ENCODE data around the gene ARID1B. TPM values are rescaled to one million over a fixed set of nuclear protein-coding genes. Genes with fewer than 3 reads are reported as not detected.

The ARID1B gene
- total and polyA plus RNA-seq, 2 of the 13 experiments (the other 11 are each of a cell fraction or from before 2014, with no cell fraction given), result 20.1 to 32.6 TPM

DNA sequence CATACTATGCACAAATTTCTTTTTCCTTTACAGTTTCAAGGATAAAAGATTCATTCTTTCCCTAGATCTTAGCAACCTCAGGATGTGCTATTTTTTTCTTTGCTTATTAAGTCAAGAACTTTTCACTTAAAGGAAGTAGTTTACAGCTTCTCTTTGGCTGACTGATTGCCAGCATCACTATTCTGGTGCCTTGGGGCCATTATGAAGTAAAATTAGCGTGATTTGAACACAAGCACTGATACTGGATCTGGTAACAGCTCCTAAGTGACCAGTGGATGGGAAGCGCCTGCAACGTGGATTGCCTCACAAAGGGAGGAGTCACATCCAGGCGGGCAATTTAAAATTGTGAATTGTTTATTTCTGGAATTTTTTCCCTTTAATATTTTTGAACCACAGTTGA lies 147.1 kb downstream of the ARID1B start:
- no peak for TF ChIP-seq MYC (CRISPR knock-in tag; IDR thresholded peaks at IDR 0.05; ENCODE audit: borderline replicate concordance)
- TF ChIP-seq SMYD3 (CRISPR knock-in tag; IDR thresholded peaks at IDR 0.05), result no peak
- no peak for TF ChIP-seq FLYWCH1 (CRISPR knock-in tag; IDR thresholded peaks at IDR 0.05)
- TF ChIP-seq ZBED4 (CRISPR knock-in tag; IDR thresholded peaks at IDR 0.05; ENCODE audit: borderline replicate concordance), result no peak
- TF ChIP-seq, protein P1, sequence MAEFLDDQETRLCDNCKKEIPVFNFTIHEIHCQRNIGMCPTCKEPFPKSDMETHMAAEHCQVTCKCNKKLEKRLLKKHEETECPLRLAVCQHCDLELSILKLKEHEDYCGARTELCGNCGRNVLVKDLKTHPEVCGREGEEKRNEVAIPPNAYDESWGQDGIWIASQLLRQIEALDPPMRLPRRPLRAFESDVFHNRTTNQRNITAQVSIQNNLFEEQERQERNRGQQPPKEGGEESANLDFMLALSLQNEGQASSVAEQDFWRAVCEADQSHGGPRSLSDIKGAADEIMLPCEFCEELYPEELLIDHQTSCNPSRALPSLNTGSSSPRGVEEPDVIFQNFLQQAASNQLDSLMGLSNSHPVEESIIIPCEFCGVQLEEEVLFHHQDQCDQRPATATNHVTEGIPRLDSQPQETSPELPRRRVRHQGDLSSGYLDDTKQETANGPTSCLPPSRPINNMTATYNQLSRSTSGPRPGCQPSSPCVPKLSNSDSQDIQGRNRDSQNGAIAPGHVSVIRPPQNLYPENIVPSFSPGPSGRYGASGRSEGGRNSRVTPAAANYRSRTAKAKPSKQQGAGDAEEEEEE (CRISPR knock-in tag; IDR thresholded peaks at IDR 0.05; ENCODE audit: borderline replicate concordance), result no peak
- TF ChIP-seq ZNF713 (CRISPR knock-in tag; IDR thresholded peaks at IDR 0.05), result no peak
- H3K9me3 ChIP-seq (ENCODE audit: low read length), result no peaks in the 10 kb centered on the region
- H3K36me3 ChIP-seq (replicated peaks in 1 of 2; ENCODE audit: control insufficient read depth in 1 of 2, insufficient read depth in 2 of 2, low read length in 2 of 2), result peaks cover 8 to 11% of the 10 kb centered on the region in 2 experiments; a peak in 3 of 5 replicates
- intact Hi-C loops (cut with micrococcal nuclease; ENCODE audit: unreplicated experiment), result no loop called here
- POLR2A ChIA-PET, result interaction anchor here (0.5 kb wide), 1 partner anchor 16 kb away, joined by 3 read pairs; no protein-coding TSS in a partner anchor
- no peak for FAIRE-seq
- WGBS (ENCODE audit: low lambda C conversion rate), result 99% methylated on average over 4 of the region's 4 CpGs
- DNase-seq (ENCODE audit: low spot score), result no peak
- peaks cover 9% of the 10 kb centered on the region for H3K4me1 ChIP-seq (ENCODE audit: insufficient read depth, low read length)
- no peak overlapping the region for H3K4me3 ChIP-seq (replicated peaks in 1 of 3; ENCODE audit: insufficient read depth in 1 of 3, low read depth in 2 of 3, low read length in 3 of 3)
- no peaks in the 10 kb centered on the region for H3K27me3 ChIP-seq (ENCODE audit: control insufficient read depth in 1 of 2, insufficient read depth in 2 of 2, low read length in 2 of 2)
- H3K9ac ChIP-seq (ENCODE audit: insufficient read depth, low read depth, low read length), result no peak overlapping the region
- CTCF ChIA-PET (ENCODE audit: low intra/inter-chr PET ratio, low total read pairs), result no interaction called here
- H4K20me1 ChIP-seq (ENCODE audit: insufficient read depth, low read length), result peaks cover 6% of the 10 kb centered on the region; the same call in 1 of the 2 replicates
- H3K27ac ChIP-seq (ENCODE audit: extremely low read length, insufficient read depth, low read length), result no peak overlapping the region
- BruUV-seq (replicated peaks), result no TSS peak
- ATAC-seq, result no peak
- peaks cover 14% of the 10 kb centered on the region for H3K79me2 ChIP-seq (ENCODE audit: insufficient read depth, low read length)
- no peak overlapping the region for H3K4me2 ChIP-seq (ENCODE audit: low read depth, low read length)
- in situ Hi-C loops (cut with HindIII; ENCODE audit: extremely low pct_ligation_motif_present, low pct_unique_long_range_greater_than_20kb), result no loop called here
- H2AFZ ChIP-seq (ENCODE audit: low read length), result no peak overlapping the region
